ENCODE measurements around the gene CFAP52.

- TF ChIP-seq POLR2AphosphoS5 (IDR thresholded peaks at IDR 0.05), result no peak
- TF ChIP-seq CTCF (IDR thresholded peaks at IDR 0.05 in 8 of 11, conservative IDR thresholded peaks at IDR 0.05 in 3 of 11), result no peak
Observed at GRCh38 chr17:9684955-9685621, 108.6 kb downstream of the CFAP52 start.

Data from spleen (tissue), 7 donors.